Measurements from ENCODE around the gene SUDS3.

The SUDS3 gene

DNA sequence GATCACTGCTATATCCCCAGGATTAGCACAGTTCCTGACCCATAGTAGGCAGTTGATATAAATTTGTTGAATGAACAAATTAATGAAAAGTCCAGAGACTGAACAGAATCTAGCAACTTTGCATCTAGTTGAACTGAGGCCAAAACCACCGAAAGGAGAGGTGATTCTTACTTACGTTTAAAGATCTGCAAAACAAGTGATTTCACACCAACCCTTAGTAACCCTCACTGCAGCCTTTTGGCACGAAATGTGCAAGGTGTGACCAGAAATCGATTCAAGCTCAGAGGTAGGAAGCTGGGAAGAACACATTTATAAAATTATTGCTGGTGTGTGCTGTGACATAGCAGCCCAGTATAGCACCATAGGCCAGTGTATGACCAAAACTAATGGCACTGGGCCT lies 70.8 kb downstream of the SUDS3 start:
- no peak for DNase-seq (ENCODE audit: low read depth in 2 of 2)

DNA sequence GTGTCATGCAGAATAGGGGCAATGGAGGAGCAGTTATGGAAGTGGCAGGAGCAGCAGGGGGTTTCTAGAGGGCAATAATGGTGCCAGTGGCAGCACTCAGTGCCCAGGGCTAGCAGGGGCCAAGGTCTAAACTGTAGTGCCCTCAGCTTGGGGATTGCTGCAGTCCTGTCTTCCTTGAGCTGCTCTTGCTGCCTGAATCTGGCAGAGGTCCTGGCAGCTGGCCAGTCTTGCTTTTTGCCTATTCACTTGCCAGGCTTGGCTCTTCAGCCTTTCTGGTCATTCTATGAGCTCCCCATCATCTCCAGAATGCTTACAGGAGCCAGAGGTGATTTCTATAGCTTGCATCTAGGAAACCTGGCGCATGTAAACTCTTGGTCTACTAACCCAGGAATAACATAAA lies 72.0 kb downstream of the SUDS3 start:
- DNase-seq (ENCODE audit: low read depth in 2 of 2), result no peak

DNA sequence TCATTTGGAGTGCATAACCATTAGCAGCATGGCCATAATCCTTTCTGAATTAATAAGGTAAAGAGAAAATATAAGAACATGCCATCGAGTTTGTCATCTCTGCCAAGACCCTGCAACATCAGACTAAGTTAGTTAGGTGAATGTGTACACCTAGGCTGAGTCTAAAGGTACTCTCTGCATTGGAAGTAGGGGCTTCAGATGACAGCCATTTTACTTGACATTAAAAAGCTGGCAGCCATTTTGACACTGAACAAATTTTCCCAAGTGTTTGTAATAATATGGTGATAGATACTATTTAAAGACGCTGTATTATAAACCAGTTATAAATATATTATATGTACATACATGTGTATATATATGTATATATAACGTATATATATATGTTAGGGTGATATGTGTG lies 79.0 kb downstream of the SUDS3 start:
- no peak for DNase-seq (ENCODE audit: low read depth in 2 of 2)

DNA sequence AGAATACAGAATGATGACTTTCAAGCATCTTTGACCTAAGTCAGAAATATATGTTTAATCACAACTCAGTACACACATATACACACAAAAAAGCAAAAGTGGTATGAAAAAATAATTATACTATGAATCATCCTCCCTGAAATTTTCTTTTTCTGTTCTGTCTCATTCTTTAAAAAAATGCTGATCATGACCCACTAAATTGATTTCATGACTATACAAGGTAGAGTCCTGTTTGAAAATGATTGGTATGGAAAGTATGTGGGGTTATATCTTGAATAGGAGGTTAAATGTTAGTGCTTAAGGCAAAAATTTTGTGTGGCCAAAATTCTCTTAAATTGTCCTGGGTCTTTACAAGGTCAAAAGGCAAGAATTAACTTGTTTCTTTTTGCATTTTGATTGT lies 80.4 kb downstream of the SUDS3 start:
- DNase-seq (ENCODE audit: low read depth in 2 of 2), result no peak

DNA sequence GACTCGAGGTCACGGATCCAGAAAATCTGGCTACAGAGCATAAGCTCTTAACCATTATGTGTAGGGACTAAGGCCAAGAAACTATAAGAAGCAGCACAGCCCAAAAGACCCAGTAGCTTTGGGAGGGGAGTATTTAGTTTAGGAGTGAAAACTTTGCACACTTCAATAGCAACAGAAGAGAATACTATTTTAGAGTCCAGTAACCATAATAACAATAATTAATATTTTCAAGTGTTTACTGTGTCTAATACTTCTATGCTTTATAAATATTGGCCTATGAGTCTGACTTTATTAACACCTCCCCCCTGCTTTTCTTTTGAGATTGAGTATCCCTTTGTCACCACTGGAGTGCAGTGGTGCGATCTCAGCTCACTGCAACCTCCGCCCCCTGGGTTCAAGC lies 82.8 kb downstream of the SUDS3 start:
- no peak for DNase-seq (ENCODE audit: low read depth in 2 of 2)

DNA sequence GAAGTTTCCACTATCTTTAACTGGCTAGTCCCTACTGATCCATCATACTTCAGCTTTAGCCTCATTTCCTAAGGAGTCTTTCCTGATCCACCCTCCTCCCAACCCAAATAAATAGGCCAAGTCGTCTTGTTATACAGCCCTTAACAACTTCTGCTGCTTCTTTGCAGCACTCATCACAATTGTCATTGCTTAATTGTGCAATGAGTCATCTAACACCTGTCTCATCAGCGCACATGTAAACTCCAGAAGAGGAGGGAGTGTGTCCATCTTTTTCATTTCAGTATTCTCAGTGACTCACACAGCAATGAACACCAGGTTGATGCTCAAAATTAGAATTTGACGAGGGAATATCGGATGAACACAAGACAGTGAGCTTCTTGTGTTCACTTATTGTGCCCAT lies 87.3 kb downstream of the SUDS3 start:
- no peak for DNase-seq (ENCODE audit: low read depth in 2 of 2)

DNA sequence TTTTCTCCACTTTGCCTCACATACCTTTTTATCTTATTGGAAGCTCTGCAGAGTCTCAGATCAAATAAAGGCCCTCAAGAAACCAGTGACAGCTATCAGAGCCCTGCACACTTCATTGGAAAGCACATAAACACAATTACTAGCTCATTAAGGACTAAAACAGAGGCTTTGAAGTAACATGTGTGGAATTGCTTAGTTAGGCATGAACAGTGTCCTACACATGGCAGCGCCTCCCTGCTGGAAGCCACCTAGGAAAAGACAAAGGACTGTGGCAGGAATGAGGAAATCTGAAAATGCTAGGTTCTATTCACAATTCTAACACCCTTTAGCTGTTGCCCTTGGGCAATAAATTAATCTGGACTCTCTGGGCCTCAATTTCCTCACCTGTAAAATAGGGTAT lies 89.4 kb downstream of the SUDS3 start:
- DNase-seq (ENCODE audit: low read depth in 2 of 2), result no peak
